DND-41 (cell line): ENCODE measurements around the gene PTPRN.

Experiments used
- ATAC-seq: fragments of 200-7000 bp; cut with Tn5 transposase; 3 replicates; pipeline ENCODE4 v1.9.1; 2021; ENCODE audit warnings: low read depth; ENCODE audit not compliant: insufficient read depth
- DNase-seq: peaks from one replicate; pipeline ENCODE4 v3.0.0-alpha.2; 2020
- H2AFZ ChIP-seq: 2 replicates; pipeline ENCODE4 v1.6.0; 2012; ENCODE audit warnings: low read depth, low read length
- H3K27ac ChIP-seq: 2 replicates; pipeline ENCODE4 v1.5.1; 2012; ENCODE audit warnings: low read length, inconsistent platforms
- H3K27me3 ChIP-seq: fragments of 200-600 bp; sonication (generic); 2 replicates; pipeline ENCODE4 v1.6.0; 2012; ENCODE audit warnings: low read length, mild to moderate bottlenecking, inconsistent platforms; ENCODE audit not compliant: insufficient read depth, poor library complexity
- H3K36me3 ChIP-seq: 2 replicates; pipeline ENCODE4 v1.5.1; 2012; ENCODE audit warnings: low read length, inconsistent platforms; ENCODE audit not compliant: insufficient read depth
- H3K4me1 ChIP-seq: 2 replicates; pipeline ENCODE4 v1.5.1; 2012; ENCODE audit warnings: mild to moderate bottlenecking, low read length; ENCODE audit not compliant: insufficient read depth
- H3K4me2 ChIP-seq: 2 replicates; pipeline ENCODE4 v1.6.0; 2012; ENCODE audit warnings: mild to moderate bottlenecking, moderate library complexity, low read length, inconsistent platforms; ENCODE audit not compliant: insufficient read depth
- H3K4me3 ChIP-seq, 2 experiments: fragments of 200-600 bp in 1 of 2; shearing (Covaris generic) in 1 of 2; 2 replicates each; pipeline ENCODE4 v1.5.1; 2012 to 2016; ENCODE audit warnings: inconsistent platforms in 2 of 2, low read length in 2 of 2, mild to moderate bottlenecking in 2 of 2, low read depth in 1 of 2, moderate library complexity in 1 of 2
- H3K79me2 ChIP-seq: 2 replicates; pipeline ENCODE4 v1.6.0; 2012; ENCODE audit warnings: low read length, inconsistent platforms; ENCODE audit not compliant: insufficient read depth
- H3K9ac ChIP-seq: 2 replicates; pipeline ENCODE4 v1.6.0; 2012; ENCODE audit warnings: low read depth, mild to moderate bottlenecking, inconsistent platforms, low read length, moderate library complexity
- H3K9me3 ChIP-seq: 2 replicates; pipeline ENCODE4 v1.5.1; 2012; ENCODE audit warnings: low read length, moderate library complexity, mild to moderate bottlenecking, inconsistent platforms; ENCODE audit not compliant: insufficient read depth, severe bottlenecking
- H4K20me1 ChIP-seq: 2 replicates; pipeline ENCODE4 v1.6.0; 2012; ENCODE audit warnings: low read length; ENCODE audit not compliant: insufficient read depth
- EZH2 ChIP-seq: IDR thresholded peaks from 3 replicates; pipeline ENCODE4 v1.6.1; 2012; ENCODE audit warnings: borderline replicate concordance, low read depth, mild to moderate bottlenecking, moderate library complexity, low read length, inconsistent platforms; ENCODE audit not compliant: severe bottlenecking
- TF ChIP-seq, protein P1 (sequence below): IDR thresholded peaks from 2 replicates; pipeline ENCODE4 v1.5.1; 2012; ENCODE audit warnings: borderline replicate concordance, low read length, moderate library complexity, mild to moderate bottlenecking; ENCODE audit not compliant: poor library complexity, severe bottlenecking; ENCODE audit errors: extremely low read depth

PTPRN gene

DNA sequence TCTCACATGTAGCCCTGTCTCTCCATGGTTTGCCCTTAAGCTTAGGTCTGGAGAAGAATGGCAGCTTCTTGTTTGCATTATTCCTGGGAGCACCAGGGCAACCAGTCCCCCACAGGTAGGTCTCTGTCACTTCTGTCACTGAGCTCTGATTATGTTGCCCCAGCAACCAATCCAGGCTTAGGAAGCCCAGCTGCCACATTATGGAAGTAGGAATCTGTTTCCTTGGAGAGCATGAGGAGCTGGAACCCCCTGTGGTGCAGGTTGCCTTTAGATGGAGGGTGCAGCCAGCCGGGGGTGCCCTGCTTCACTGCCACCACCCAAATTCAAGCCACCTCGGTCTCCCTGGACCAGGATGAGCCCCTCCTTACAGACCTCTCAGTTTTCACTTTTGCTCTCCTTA, 18.5 kb upstream of the PTPRN start:
- DNase-seq (no peak), ATAC-seq (no peak)
- no peaks in the 10 kb centered on the region for H3K36me3 ChIP-seq
- H3K27ac ChIP-seq: no peak overlapping the region
- no peaks in the 10 kb centered on the region for H3K9me3 ChIP-seq
- no peak overlapping the region for H3K4me3 ChIP-seq
- H3K4me2 ChIP-seq: no peak overlapping the region
- no peak overlapping the region for H2AFZ ChIP-seq
- no peaks in the 10 kb centered on the region for H4K20me1 ChIP-seq
- no peak overlapping the region for H3K9ac ChIP-seq
- no peaks in the 10 kb centered on the region for H3K79me2 ChIP-seq
- no peaks in the 10 kb centered on the region for H3K4me1 ChIP-seq
- TF ChIP-seq EZH2: no peak
- TF ChIP-seq, protein P1, sequence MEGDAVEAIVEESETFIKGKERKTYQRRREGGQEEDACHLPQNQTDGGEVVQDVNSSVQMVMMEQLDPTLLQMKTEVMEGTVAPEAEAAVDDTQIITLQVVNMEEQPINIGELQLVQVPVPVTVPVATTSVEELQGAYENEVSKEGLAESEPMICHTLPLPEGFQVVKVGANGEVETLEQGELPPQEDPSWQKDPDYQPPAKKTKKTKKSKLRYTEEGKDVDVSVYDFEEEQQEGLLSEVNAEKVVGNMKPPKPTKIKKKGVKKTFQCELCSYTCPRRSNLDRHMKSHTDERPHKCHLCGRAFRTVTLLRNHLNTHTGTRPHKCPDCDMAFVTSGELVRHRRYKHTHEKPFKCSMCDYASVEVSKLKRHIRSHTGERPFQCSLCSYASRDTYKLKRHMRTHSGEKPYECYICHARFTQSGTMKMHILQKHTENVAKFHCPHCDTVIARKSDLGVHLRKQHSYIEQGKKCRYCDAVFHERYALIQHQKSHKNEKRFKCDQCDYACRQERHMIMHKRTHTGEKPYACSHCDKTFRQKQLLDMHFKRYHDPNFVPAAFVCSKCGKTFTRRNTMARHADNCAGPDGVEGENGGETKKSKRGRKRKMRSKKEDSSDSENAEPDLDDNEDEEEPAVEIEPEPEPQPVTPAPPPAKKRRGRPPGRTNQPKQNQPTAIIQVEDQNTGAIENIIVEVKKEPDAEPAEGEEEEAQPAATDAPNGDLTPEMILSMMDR: no peak
- peaks cover 3% of the 10 kb centered on the region for H3K27me3 ChIP-seq

DNA sequence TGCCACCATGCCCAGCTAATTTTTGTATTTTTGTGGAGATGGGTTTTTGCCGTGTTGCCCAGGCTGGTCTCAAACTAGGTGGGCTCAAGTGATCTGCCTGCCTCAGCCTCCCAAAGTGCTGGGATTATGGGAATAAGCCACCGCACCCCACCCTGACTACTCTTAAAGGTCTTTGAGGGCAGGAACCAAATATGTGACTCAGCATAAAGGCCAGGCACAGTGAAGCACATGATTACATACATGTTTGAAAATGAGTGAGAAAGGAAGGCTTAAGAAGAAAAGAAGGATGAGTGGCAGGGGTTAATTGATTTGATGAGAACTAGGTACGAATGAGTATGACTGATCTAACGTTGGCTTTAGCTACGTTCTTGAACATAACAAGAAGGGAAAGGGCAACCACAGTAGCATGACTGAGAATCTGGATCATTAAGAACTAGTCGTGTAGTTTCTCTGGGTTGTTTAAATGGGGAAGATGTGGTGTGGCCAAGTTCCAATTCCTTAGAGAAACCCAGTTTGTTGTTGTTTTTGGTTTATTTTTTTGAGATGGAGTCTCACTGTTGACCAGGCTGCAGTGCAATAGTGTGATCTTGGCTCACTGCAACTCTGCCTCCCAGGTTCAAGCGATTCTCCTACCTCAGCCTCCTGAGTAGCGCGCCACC, 16.6 kb upstream of the PTPRN start:
- no peak for TF ChIP-seq EZH2
- TF ChIP-seq, protein P1: no peak
- Histone ChIP-seq H3K4me2 (no peak overlapping the region), H2AFZ (no peak overlapping the region), H3K9me3 (no peaks in the 10 kb centered on the region), H4K20me1 (peaks cover 3% of the 10 kb centered on the region; the same call in 1 of the 2 replicates), H3K9ac (no peak overlapping the region), H3K79me2 (no peaks in the 10 kb centered on the region), H3K36me3 (no peaks in the 10 kb centered on the region), H3K27me3 (peaks cover 3% of the 10 kb centered on the region), H3K4me3 (no peak overlapping the region), H3K27ac (no peak overlapping the region), H3K4me1 (peaks cover 15% of the 10 kb centered on the region)
- DNase-seq: no peak
- ATAC-seq: no peak

DNA sequence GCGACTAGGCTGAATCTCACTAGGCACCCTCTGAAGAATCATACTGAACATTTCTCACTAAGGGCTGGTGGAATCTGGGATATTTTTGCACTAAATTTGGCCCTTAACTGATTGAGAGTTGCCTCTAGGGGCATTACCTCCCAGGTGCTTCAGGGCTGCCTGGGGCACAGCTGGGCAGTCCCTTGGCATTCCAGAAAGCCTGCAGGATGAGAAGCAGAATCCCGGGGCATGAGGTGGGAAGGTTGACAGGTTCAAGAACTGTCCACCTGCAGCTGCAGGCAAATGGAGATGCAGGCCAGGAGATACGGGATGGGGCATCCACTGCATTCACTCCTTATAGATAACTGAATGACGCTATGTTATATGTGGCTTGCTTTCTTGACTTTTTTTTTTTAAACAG, 15.9 kb upstream of the PTPRN start:
- no peak overlapping the region for H3K9ac ChIP-seq
- no peak overlapping the region for H3K4me3 ChIP-seq
- ATAC-seq (no peak), DNase-seq (no peak)
- H3K4me1 ChIP-seq: peaks cover 18% of the 10 kb centered on the region
- no peak overlapping the region for H3K4me2 ChIP-seq
- no peak for TF ChIP-seq EZH2
- TF ChIP-seq, protein P1: no peak
- no peak overlapping the region for H2AFZ ChIP-seq
- no peaks in the 10 kb centered on the region for H3K36me3 ChIP-seq
- H4K20me1 ChIP-seq: peaks cover 3% of the 10 kb centered on the region; the same call in 1 of the 2 replicates
- no peak overlapping the region for H3K27ac ChIP-seq
- peaks cover 3% of the 10 kb centered on the region for H3K27me3 ChIP-seq
- H3K79me2 ChIP-seq: no peaks in the 10 kb centered on the region
- H3K9me3 ChIP-seq: no peaks in the 10 kb centered on the region

DNA sequence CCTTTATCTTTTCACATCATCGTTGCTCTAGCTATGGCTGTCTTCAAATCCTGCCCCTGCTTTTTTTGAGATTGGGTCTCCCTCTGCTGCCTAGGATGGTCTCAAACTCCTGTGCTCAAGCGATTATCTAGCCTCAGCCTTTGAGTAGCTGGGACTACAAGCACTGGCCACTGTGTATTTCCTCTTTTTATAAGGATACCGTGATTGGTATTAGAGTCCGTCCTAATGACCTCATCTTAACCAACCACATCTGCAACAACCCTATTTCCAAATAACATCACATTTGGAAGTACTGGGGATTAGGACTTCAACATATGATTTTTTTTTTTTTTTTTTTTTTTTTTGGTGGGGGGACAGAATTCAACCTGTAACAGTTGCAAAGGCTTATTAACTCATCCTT, 14.2 kb upstream of the PTPRN start:
- no peaks in the 10 kb centered on the region for H3K27me3 ChIP-seq
- TF ChIP-seq, protein P1: no peak
- no peak for TF ChIP-seq EZH2
- H3K4me1 ChIP-seq: peaks cover 18% of the 10 kb centered on the region
- ATAC-seq (no peak), DNase-seq (no peak)
- no peaks in the 10 kb centered on the region for H3K9me3 ChIP-seq
- H3K79me2 ChIP-seq: no peaks in the 10 kb centered on the region
- H2AFZ ChIP-seq: no peak overlapping the region
- no peak overlapping the region for H3K4me3 ChIP-seq
- no peak overlapping the region for H3K27ac ChIP-seq
- no peak overlapping the region for H3K9ac ChIP-seq
- H3K4me2 ChIP-seq: no peak overlapping the region
- H3K36me3 ChIP-seq: no peaks in the 10 kb centered on the region
- H4K20me1 ChIP-seq: peaks cover 3% of the 10 kb centered on the region; the same call in 1 of the 2 replicates
